Activated CD4-positive, alpha-beta T cell treated with anti-CD3 and anti-CD28 coated beads for 48 hours (primary cell): ENCODE measurements around the gene B4GALT5.
"Not testable (repeated sequence)": the region's sequence is repeated elsewhere in the genome, so short reads cannot be mapped to it uniquely, and the experiment has no call there.

Experiments used
- DNase-seq: peaks from one replicate; pipeline ENCODE4 v3.0.0-alpha.2; 2020

Gene B4GALT5

GRCh38 chr20:49677777-49678758, 35.6 kb downstream of the B4GALT5 start:
- DNase-seq = no peak

- peak; percentile 27 for DNase-seq
These were observed 36.9 kb downstream of the B4GALT5 start for GRCh38 chr20:49676581-49677291.

GRCh38 chr20:49675368-49676151, 38.1 kb downstream of the B4GALT5 start:
- no peak for DNase-seq

GRCh38 chr20:49674383-49675352, 39.0 kb downstream of the B4GALT5 start:
- no peak for DNase-seq

- no peak for DNase-seq
These were observed 41.5 kb downstream of the B4GALT5 start for GRCh38 chr20:49672096-49672664.

GRCh38 chr20:49671433-49671832, 42.2 kb downstream of the B4GALT5 start:
- DNase-seq = no peak

- DNase-seq = no peak
These were observed 44.0 kb downstream of the B4GALT5 start for GRCh38 chr20:49669601-49670189.

GRCh38 chr20:49668878-49669195, 44.8 kb downstream of the B4GALT5 start:
- DNase-seq = not testable (repeated sequence)

- DNase-seq = peak; percentile 66
These were observed 45.3 kb downstream of the B4GALT5 start for GRCh38 chr20:49668181-49668877.

- no peak for DNase-seq
These were observed 46.8 kb downstream of the B4GALT5 start for GRCh38 chr20:49666911-49667310.

- no peak for DNase-seq
These were observed 47.9 kb downstream of the B4GALT5 start for GRCh38 chr20:49665796-49666195.

- no peak for DNase-seq
These were observed 48.9 kb downstream of the B4GALT5 start for GRCh38 chr20:49664612-49665313.

- no peak for DNase-seq
These were observed 50.6 kb downstream of the B4GALT5 start for GRCh38 chr20:49663112-49663511.

- no peak for DNase-seq
These were observed 51.9 kb downstream of the B4GALT5 start for GRCh38 chr20:49661560-49662329.

GRCh38 chr20:49660912-49661311, 52.8 kb downstream of the B4GALT5 start:
- DNase-seq = no peak

GRCh38 chr20:49659056-49659455, 54.6 kb downstream of the B4GALT5 start:
- DNase-seq = no peak

GRCh38 chr20:49658508-49658907, 55.2 kb downstream of the B4GALT5 start:
- no peak for DNase-seq

GRCh38 chr20:49657118-49657901, 56.4 kb downstream of the B4GALT5 start:
- no peak for DNase-seq
